ENCODE results near the gene COQ8B. TPM values are rescaled to one million over a fixed set of nuclear protein-coding genes. Genes with fewer than 3 reads are reported as not detected.

COQ8B gene
- total and polyA plus RNA-seq, 2 donors (not counting 1 experiment from before 2014, with no cell fraction given): 58.9 to 62.6 TPM

DNA sequence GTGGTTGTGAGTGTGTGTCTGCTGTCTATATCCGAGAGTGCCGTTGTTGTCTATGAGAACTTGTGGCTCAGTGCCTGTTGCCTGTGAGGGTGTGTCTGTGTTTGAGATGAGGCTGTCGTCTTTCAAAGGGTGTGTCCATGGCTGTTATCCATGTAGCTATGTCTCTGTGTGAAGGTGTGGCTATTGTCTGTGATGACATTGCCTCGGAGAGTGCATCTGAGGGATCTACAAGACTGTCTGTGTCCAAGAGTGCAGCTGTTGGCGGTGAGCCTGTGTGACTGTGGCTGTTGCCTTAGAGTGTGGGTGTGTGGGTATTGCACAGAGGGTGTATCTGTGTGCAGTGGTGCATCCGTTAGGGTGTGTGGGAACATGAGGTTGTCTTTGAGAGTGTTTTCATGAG, 31.1 kb downstream of the COQ8B start:
- CTCF ChIA-PET: no interaction called here
- Histone ChIP-seq H2AFZ (ENCODE audit: insufficient read depth, low read depth, low read length, poor library complexity, severe bottlenecking) (no peak overlapping the region), H3K27me3 (replicated peaks in 1 of 4; ENCODE audit: control extremely low read depth in 1 of 4, control insufficient read depth in 3 of 4, insufficient read depth in 4 of 4, low read length in 3 of 4) (no peaks in the 10 kb centered on the region), H3K9me3 (ENCODE audit: control extremely low read depth in 1 of 3, control insufficient read depth in 2 of 3, insufficient read depth in 1 of 3, low read length in 2 of 3) (no peaks in the 10 kb centered on the region), H3K79me2 (ENCODE audit: control insufficient read depth, insufficient read depth, low read length) (peaks cover 3% of the 10 kb centered on the region), H3K9ac (ENCODE audit: low read length) (no peak overlapping the region), H3K4me3 (ENCODE audit: control extremely low read depth in 1 of 5, extremely low read depth in 1 of 5, insufficient read depth in 1 of 5, low read depth in 2 of 5, low read length in 4 of 5) (no peak overlapping the region), H3K4me1 (ENCODE audit: control insufficient read depth in 2 of 2, insufficient read depth in 2 of 2, low read length in 2 of 2) (peaks cover 38 to 40% of the 10 kb centered on the region in 2 donors), H3K4me2 (replicated peaks; ENCODE audit: low read depth, low read length, poor library complexity, severe bottlenecking) (no peak overlapping the region), H4K20me1 (ENCODE audit: control insufficient read depth, insufficient read depth, low read length, poor library complexity, severe bottlenecking) (no peaks in the 10 kb centered on the region), H3K27ac (ENCODE audit: low read length in 2 of 2) (no peak overlapping the region), H3K36me3 (replicated peaks in 1 of 2; ENCODE audit: control extremely low read depth in 1 of 2, control insufficient read depth in 1 of 2, extremely low read depth in 1 of 2, insufficient read depth in 2 of 2, low read length in 1 of 2) (peaks cover 0 to 21% of the 10 kb centered on the region in 2 experiments)
- Mint-ChIP-seq H3K9me3 (ENCODE audit: insufficient read depth) (no peaks in the 10 kb centered on the region), H3K4me3 (no peak overlapping the region), H3K4me1 (peaks cover 6% of the 10 kb centered on the region), H3K27me3 (no peaks in the 10 kb centered on the region), H3K27ac (peak overlapping the region; percentile 42)
- DNase-seq: no peak
- POLR2A ChIA-PET: no interaction called here
- over 99% methylated on average over 6 of the region's 6 CpGs for WGBS (ENCODE audit: insufficient coverage)
- intact Hi-C loops (cut with micrococcal nuclease): no loop called here
- ATAC-seq (ENCODE audit: low read depth): no peak
- TF ChIP-seq EZH2 (IDR thresholded peaks at IDR 0.05; ENCODE audit: borderline replicate concordance, insufficient read depth, low read depth, low read length, poor library complexity, severe bottlenecking): no peak
- TF ChIP-seq, protein P1, sequence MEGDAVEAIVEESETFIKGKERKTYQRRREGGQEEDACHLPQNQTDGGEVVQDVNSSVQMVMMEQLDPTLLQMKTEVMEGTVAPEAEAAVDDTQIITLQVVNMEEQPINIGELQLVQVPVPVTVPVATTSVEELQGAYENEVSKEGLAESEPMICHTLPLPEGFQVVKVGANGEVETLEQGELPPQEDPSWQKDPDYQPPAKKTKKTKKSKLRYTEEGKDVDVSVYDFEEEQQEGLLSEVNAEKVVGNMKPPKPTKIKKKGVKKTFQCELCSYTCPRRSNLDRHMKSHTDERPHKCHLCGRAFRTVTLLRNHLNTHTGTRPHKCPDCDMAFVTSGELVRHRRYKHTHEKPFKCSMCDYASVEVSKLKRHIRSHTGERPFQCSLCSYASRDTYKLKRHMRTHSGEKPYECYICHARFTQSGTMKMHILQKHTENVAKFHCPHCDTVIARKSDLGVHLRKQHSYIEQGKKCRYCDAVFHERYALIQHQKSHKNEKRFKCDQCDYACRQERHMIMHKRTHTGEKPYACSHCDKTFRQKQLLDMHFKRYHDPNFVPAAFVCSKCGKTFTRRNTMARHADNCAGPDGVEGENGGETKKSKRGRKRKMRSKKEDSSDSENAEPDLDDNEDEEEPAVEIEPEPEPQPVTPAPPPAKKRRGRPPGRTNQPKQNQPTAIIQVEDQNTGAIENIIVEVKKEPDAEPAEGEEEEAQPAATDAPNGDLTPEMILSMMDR (IDR thresholded peaks at IDR 0.05): no peak

DNA sequence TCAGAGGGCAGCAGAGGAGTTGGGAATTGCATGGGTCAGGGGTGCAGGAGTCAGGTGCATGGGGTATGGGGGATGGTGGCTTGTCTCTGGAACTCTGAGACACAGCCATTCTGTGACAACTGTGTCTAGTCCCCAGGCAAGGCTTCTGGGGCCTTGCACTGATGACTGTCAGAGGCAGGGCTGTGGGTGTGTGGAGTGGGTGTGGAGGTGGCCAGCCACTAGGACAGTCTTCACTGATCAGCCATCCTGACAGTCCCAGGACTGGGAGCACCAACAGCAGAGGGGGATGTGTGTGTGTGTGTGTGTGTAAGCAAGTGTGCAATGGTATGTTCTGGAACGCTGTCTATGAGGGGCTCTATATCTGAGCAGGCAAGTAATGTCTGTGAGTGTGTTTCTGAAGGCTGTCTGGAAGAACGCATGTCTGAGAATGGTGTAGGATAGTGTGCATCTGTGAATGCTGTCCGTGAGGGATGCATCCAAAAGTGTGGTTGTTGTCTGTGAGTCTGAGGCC, 31.6 kb downstream of the COQ8B start:
- CTCF ChIA-PET: no interaction called here

More for the DNA sequence above, 31.6 kb downstream of the COQ8B start:
- Mint-ChIP-seq H3K4me1 (peaks cover 6% of the 10 kb centered on the region), H3K27me3 (no peaks in the 10 kb centered on the region), H3K4me3 (no peak overlapping the region), H3K9me3 (ENCODE audit: insufficient read depth) (no peaks in the 10 kb centered on the region), H3K27ac (no peak overlapping the region)
- Histone ChIP-seq H3K4me2 (replicated peaks; ENCODE audit: low read depth, low read length, poor library complexity, severe bottlenecking) (no peak overlapping the region), H3K4me1 (ENCODE audit: control insufficient read depth in 2 of 2, insufficient read depth in 2 of 2, low read length in 2 of 2) (peaks cover 36 to 38% of the 10 kb centered on the region in 2 donors), H3K27ac (ENCODE audit: low read length in 2 of 2) (no peak overlapping the region), H4K20me1 (ENCODE audit: control insufficient read depth, insufficient read depth, low read length, poor library complexity, severe bottlenecking) (no peaks in the 10 kb centered on the region), H3K79me2 (ENCODE audit: control insufficient read depth, insufficient read depth, low read length) (peaks cover 3% of the 10 kb centered on the region), H3K4me3 (ENCODE audit: control extremely low read depth in 1 of 5, extremely low read depth in 1 of 5, insufficient read depth in 1 of 5, low read depth in 2 of 5, low read length in 4 of 5) (no peak overlapping the region), H3K27me3 (replicated peaks in 1 of 4; ENCODE audit: control extremely low read depth in 1 of 4, control insufficient read depth in 3 of 4, insufficient read depth in 4 of 4, low read length in 3 of 4) (no peaks in the 10 kb centered on the region), H3K9me3 (ENCODE audit: control extremely low read depth in 1 of 3, control insufficient read depth in 2 of 3, insufficient read depth in 1 of 3, low read length in 2 of 3) (no peaks in the 10 kb centered on the region), H2AFZ (ENCODE audit: insufficient read depth, low read depth, low read length, poor library complexity, severe bottlenecking) (no peak overlapping the region), H3K36me3 (replicated peaks in 1 of 2; ENCODE audit: control extremely low read depth in 1 of 2, control insufficient read depth in 1 of 2, extremely low read depth in 1 of 2, insufficient read depth in 2 of 2, low read length in 1 of 2) (peaks cover 0 to 22% of the 10 kb centered on the region in 2 experiments), H3K9ac (ENCODE audit: low read length) (no peak overlapping the region)
- POLR2A ChIA-PET: no interaction called here
- ATAC-seq (ENCODE audit: low read depth) (no peak), DNase-seq (no peak)
- no peak for TF ChIP-seq EZH2 (IDR thresholded peaks at IDR 0.05; ENCODE audit: borderline replicate concordance, insufficient read depth, low read depth, low read length, poor library complexity, severe bottlenecking)
- TF ChIP-seq, protein P1 (IDR thresholded peaks at IDR 0.05): no peak
- 98% methylated on average over 3 of the region's 3 CpGs for WGBS (ENCODE audit: insufficient coverage)
- intact Hi-C loops (cut with micrococcal nuclease): no loop called here
